Endometrial microvascular endothelial cells (primary cell): ENCODE data around the gene BTBD17. TPM values are rescaled to one million over a fixed set of nuclear protein-coding genes. Genes with fewer than 3 reads are reported as not detected.
"Not testable (repeated sequence)": the region's sequence is repeated elsewhere in the genome, so short reads cannot be mapped to it uniquely, and the experiment has no call there.

Source experiments
- in situ Hi-C: cut with HindIII; loops from 2 replicates; pipeline ENCODE4 v1.10.0; 2017; ENCODE audit warnings: low sequenced_read_pairs, low pct_unique_long_range_greater_than_20kb; ENCODE audit errors: inconsistent ontology term
- total RNA-seq: library from RNA; depleted of rRNA; stranded (reverse); fragments of >200 nt; gene quantifications from one replicate; pipeline ENCODE4 v1.2.3, GENCODE V29; 2015; ENCODE audit errors: inconsistent ontology term

The BTBD17 gene, protein sequence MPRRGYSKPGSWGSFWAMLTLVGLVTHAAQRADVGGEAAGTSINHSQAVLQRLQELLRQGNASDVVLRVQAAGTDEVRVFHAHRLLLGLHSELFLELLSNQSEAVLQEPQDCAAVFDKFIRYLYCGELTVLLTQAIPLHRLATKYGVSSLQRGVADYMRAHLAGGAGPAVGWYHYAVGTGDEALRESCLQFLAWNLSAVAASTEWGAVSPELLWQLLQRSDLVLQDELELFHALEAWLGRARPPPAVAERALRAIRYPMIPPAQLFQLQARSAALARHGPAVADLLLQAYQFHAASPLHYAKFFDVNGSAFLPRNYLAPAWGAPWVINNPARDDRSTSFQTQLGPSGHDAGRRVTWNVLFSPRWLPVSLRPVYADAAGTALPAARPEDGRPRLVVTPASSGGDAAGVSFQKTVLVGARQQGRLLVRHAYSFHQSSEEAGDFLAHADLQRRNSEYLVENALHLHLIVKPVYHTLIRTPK
- not detected for total RNA-seq

DNA sequence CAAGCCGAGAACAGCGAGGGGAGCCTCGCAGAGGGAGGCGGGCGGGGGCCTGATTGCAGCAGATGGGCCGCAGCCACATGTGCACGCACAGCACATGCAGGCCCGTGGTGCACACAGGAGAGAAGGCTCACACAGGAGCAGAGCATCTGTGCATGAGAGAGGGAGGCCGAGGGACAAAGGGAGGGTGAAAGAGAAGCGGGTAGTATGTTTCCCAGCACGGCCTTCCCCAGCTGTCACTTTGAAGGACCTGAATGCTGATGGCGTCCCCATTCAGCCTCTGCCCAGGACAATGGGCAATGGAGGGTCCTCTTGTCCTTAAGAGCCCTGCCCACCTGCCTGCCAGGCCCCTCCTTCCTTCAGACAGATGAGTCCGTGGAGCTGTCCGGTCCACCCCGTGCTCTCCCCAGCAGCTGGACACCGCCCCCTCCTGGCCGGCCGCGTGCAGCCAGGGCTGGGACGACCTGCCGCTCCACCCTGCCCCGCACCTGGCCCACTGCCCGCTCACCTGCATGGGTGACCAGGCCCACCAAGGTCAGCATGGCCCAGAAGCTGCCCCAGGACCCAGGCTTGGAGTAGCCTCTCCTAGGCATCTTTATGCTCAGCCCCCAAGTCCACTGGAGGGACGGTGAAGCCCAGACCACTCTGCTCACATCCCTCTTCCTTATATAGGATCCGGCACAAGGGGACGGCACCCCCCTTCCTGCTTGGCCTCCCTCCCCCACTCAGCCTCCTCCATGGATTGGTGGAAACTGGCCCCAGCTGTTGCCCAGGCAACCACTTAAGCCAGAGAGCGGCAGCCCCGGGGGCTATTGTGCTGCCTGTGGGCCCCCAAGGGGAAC is at the start of gene BTBD17:
Gene BTBD17, minus strand, starts transcription at position 639 of the 839 bp plus-strand sequence. Its CDS starts 49 bp downstream, at position 590.
- in situ Hi-C loops, result no loop called here

DNA sequence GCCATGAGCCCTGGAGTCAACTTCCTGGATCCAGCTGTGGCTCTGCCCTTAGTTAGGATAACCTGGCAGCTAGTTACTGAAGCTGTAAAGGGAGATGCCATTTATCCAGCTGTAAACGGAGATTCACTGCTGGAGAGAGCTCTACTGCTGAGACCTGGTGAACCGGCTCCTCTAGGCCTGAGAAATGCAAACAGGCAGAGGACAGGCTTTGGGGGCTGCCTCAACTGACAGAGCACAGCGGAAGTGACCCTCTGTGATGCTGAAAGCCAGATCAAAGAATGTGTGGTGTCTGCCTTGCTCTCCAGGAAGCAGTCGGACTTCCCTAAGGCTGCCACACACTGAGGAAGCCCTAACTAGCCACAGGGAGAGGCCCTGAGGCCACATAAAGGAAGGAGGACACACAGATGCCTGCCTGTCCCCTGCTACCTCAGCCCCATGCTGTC is 48.4 kb upstream of the BTBD17 start:
- in situ Hi-C loops, result no loop called here

DNA sequence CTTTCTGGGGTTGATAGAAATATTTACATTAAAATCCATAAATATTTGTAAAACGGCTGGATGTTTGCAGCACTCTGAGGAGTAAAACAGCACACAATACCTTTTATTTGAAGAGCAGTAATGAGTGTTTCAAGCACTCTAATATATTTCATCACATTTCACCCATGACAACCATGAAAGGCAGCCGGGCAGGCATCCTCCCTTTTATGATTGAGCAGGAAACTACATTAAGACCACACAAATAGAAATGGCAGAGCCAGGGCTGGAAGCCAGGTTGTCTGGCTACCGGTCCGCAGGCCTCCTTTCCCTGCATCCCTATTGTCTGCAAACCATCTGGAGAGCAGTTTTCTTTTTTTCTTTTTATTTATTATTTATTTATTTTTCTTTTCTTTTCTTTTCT is 47.1 kb upstream of the BTBD17 start:
- in situ Hi-C loops, result no loop called here

DNA sequence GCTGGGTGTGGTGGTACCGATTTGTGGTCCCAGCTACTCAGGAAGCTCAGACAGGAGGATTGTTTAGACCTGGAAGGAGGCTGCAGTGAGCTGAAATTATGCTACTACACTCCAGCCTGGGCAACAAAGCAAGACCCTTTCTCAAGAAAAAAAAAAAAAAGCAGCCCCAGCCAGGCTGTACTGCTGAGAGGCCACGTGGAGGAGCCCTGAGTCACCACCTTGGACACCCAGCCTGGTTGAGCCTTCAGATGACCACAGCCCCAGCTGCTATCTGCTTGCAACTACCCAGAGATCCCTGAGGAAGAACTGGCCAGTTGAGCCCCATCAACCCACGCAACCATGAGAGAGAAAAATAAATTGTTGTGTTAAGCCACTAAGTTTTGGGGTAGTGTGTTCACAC is 46.6 kb upstream of the BTBD17 start:
- in situ Hi-C loops, result no loop called here

DNA sequence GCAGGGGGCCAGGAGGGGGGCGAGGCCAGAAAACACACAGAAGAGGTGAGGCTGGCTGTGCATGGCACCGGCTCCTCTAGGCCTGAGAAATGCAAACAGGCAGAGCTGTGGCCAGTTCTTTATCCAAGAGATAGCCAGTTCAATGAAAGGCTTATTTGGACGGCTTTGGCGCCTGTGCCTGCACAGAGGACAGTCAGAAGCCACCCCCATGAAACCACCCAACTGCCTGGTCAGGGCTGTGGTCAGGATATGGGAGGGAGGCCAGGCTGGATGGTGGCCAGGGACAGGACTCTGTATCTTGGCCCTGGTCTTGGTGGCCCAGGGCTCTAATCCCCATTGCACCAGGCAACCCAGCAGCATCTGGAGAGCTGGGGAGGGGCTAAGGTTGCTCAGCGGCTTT is 45.7 kb upstream of the BTBD17 start:
- in situ Hi-C loops, result no loop called here

DNA sequence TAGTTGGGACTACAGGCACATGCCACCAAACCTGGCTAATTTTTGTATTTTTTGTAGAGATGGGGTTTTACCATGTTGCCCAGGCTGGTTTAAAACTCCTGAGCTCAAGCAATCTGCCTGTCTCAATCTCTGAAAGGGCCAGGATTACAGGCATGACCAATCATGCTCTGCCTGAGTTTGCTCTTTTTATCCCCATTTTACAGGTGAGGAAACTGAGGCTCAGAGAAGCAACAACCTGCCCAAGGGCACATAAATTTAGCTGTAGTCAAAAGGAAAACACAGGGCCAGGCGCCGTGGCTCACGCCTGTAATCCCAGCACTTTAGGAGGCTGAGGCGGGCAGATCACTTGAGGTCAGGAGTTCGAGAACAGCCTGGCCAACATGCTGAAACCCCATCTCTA is 43.6 kb upstream of the BTBD17 start:
- in situ Hi-C loops, result not testable (repeated sequence)

DNA sequence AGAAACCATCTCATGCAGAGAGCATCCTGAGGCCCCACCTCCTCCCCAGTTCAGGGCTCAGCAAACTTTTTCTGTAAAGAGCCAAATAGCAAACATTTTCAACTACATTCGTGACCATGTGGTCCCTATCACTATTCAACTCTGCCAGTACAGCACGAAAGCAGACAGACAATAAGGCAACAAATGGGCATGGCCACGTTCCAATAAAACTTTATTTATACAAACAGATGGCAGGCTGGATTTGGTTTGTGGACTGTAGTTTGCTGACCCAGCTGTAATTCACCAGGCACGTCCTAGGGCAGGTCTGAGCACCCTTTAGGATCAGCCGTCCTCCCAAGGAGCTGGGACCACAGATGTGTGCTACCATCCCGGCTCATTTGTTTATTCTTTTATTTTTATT is 43.1 kb upstream of the BTBD17 start:
- in situ Hi-C loops, result no loop called here

DNA sequence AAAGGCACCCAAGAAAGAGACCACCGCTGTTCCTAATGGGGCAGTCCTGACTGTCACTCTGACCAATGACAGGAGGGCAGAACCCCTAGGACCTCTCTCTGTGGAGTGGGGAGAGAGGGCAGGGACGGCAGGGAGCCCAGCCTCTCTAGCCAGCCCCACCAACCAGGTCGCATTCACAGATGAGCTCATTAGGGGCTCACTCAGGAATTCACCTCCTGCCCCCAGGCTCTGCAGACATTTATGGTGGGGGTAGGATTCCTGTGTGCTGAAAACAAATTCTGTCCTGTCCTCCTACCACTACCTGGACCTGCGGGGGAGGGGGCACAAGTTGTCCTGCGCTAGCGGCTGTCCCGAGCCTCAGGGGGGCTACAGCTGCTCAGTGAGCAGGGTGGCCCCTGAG is 42.5 kb upstream of the BTBD17 start:
- in situ Hi-C loops, result no loop called here

DNA sequence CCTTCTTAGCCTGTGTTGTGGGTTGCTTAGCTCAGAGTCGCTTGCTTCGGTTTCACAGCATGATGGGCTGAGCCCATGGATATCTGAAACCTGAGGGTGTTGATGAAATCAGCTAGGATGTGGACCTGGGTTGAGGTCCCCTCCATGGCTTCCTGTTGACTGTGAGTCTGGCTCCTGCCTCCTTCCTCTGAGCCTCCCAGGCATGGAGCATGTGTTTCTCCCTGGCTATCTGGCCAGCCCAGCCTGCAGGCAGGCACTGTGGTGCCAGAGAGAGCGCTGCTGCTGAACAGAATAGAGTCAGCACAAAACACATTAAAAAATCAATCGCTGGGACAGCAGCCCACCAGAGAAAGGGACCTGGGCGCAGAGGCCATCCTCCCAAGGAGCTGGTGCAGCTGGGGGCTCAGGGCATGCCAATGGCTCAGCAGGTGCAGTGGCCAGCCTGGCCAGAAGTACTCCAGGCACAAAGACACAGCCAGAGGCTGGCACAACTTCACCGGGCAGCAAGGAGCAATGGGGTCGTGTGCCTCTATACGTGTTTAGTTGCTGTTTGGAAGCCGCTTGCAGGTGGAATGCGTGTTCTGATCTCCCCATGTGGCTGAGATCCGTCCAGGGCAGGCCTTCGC is 42.0 kb upstream of the BTBD17 start:
- in situ Hi-C loops, result no loop called here

DNA sequence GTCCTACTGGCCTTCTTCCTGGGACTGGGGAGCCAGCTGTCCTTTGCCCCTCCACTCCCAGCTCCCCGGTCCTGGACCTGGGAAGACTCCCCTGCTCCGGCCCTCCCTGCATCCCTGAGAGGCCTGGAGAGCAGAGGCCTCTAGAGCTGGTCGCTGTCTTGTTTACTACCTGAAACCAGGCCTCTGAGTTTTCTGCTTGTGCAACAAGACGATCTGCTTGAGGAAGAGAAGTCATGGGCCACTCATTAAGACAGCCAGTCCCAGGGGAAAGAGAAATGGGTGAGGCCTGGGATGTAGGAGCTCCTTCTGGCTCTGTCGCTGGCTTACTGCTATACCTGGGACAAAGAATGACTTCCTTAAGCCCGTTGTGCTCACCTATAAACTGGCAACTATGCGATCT is 40.4 kb upstream of the BTBD17 start:
- in situ Hi-C loops, result no loop called here

DNA sequence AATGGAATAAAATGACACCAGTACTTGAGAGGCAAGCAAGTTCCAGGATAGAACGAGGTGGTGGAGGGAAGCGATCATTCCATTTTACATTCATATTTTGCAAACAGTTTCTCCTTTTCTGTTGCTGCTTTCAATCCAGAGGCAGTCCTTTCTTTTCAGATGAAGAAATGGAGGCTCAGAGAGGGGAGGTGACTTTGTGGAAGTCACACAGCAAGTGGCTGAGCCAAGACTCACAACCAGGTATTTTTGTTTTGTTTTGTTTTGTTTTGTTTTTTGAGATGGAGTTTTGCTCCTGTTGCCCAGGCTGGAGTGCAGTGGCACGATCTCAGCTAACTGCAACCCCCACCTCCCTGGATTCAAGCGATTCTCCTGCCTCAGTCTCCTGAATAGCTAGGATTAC is 34.9 kb upstream of the BTBD17 start:
- in situ Hi-C loops, result no loop called here

DNA sequence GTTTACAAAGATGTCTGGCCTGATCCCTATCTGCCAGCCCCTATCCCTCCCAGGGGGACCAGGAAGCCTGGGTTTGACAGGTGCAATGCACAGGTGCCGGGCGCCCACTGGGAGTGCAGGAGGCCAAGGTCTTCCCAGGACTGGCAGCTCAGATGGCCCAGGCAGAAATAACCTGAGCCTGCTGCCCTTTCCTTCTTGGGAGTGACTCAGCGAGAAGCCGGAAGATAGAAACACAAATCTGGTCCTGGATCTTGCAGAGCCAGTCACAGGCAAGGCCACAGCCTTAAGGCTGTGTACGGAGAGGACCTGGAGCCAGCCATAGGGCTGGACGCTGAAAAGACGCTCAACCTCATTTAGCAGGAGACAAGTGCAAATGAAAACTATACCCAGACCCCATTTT is 33.3 kb upstream of the BTBD17 start:
- in situ Hi-C loops, result no loop called here

DNA sequence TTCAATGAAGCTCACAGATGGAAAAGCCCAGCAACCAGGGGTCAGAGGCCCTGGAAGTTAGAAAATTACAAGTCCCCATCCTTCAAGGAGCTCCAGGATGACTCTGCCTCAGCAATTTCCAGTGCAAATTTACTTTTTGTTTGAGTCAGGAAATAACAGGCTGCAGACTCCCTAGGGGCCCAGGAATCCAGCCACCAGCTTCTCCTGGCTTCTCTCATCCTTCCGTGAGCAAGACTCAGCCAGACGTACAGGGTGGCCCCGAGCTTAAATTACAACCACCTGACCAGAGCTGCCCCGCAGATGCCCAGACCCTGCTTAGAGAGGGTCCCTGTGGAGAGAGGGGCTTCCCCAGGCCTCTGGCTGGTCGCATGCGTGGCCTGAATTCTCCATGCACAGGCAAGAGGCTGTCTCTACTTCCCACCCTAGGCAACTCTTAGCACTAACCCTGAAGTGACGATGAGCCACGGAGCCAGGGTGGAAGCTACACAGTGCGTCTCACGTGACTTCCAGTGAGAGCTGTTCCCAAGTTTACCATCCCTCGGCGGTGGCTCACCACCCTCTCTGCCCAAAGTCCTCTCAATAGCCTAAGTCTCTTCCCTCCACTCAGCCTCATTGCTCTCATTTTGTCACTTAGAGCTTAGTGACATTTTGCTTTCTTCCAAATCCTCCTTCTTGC is 32.7 kb upstream of the BTBD17 start:
- in situ Hi-C loops, result no loop called here

DNA sequence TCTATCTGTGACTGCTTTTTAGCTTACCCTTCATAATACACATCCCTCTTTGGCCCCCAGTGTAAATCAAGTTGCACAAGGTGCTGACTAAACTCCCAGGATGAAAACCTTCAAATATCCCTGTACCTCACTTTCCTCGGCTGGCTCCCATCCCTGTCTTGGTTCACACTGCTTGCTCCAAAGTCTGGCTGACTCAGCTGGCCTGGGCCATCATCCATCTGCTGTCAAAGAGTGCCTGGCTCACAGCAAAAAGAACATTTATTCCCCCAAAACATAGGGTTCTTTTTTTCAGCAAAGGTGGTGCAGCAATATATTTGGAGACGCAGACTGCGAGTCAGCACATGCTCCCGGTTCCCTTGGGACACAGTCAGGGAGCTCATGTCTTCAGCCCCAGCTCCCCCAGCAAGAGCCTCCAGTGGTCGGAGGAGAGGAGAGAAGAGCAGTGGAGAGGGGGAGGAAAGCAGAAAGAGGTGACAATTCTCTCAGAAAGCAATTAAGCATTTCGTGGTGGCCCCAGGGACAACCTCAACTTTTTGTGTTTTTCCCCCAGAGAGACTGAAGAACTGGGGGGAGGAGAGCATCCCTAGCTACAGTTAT is 31.8 kb upstream of the BTBD17 start:
- in situ Hi-C loops, result no loop called here

DNA sequence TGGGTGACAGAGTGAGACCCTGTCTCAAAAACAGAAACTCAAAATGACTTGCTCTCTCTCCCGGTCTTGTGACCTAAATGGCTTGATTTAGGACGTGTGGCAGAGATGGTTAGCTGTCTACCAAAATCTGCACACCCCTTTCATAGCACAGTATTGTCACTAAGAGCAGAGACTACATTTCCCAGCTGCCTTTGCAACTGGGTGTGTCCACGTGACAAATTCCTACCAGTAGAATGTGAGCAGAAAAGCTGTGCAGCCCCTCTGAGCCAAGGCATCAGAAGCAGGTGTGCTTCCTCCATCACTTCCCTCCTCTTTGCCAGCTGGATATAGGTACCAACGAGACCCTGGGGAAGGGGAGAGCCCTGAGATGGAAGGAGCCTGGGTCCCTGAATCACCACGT is 31.2 kb upstream of the BTBD17 start:
- in situ Hi-C loops, result no loop called here

DNA sequence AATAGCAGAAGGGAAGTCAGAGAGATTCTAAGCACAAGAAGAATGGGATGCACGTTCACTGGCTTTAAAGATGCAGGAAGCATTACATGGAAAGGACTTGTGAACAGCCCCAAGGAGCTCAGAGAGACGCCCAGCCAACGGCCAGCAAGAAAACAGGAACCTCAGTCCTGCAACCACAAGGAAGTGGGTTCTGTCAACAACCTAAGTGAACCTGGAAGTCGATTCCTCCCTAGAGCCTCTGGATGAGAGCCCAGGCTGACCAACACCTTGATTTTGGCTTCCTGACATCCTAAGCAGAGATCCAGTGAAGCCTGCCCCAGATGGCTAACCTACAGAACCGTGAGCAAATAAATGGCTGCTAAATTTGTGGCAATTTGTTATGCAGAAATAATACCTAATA is 30.1 kb upstream of the BTBD17 start:
- in situ Hi-C loops, result no loop called here

DNA sequence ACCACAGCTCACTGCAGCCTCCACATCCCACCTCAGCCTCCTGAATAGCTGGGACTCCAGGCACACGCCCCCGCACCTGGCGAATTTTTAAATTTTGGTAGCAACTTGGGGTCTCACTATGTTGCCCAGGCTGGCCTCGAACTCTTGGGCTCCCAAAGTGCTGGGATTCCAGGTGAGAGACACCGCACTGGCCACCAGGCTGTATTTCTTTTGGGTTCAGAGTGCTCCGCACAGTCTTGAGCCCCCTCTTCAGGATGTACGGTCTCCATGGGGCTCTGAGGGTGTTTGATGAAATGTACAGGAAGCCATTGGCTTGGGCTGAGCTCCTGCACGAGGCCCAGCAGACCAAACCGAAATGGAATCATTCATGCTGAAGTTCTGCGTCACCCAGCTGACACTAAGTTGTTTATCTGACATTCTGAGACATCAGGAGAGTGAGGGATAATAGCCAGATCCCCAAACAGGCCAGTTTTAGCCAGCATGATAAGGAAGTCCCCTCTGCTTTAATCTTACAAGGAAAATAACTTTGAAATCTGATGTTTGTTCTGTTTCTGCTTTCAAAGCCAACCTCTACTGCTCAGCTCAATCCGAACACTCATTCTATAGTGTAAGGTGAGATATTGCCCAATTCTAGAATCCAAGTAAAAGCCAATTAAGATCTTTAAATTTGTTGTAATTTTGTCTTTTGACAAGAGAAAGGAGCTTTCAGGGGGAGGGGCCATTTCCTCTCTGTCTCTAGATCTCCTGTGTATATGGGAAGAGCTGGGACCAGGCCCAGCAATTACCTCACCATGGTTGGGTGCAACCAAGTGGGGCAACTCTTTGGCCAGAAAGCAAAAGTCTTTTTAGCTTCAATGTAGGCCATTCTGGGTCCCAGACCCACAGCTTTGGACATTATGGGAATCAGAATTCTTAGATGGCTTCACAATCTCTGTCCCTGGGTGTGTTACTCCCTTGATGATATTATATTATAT is 29.3 kb upstream of the BTBD17 start:
- in situ Hi-C loops, result no loop called here
